ENCODE data around the gene MVD. TPM values are rescaled to one million over a fixed set of nuclear protein-coding genes. Genes with fewer than 3 reads are reported as not detected.

MVD gene
- total and polyA plus RNA-seq, 2 of the 4 experiments (the other 2 are of a cell fraction): 18.3 to 28.4 TPM

- Histone ChIP-seq H4K5ac (ENCODE audit: low read depth, low read length) (no peak overlapping the region), H2AK9ac (replicated peaks; ENCODE audit: low read depth, low read length, poor library complexity) (no peak overlapping the region), H3K9ac (ENCODE audit: low read depth, low read length) (no peak overlapping the region), H4K8ac (ENCODE audit: low read depth in 2 of 2, low read length in 2 of 2) (no peak overlapping the region), H2BK120ac (ENCODE audit: low read depth, low read length) (no peak overlapping the region), H3K27me3 (ENCODE audit: control insufficient read depth, insufficient read depth, low read length) (peaks cover 27% of the 10 kb centered on the region), H3K4me2 (ENCODE audit: low read depth, low read length) (no peak overlapping the region), H3K9me1 (ENCODE audit: insufficient read depth, low read length) (peaks cover 2% of the 10 kb centered on the region; the same call in 1 of the 2 replicates), H3K23ac (ENCODE audit: low read depth, low read length) (no peak overlapping the region), H3K4ac (ENCODE audit: low read depth, low read length) (no peak overlapping the region), H4K91ac (ENCODE audit: insufficient read depth, low read depth, low read length) (no peak overlapping the region), H2AK5ac (ENCODE audit: low read depth, low read length) (no peak overlapping the region), H2BK5ac (ENCODE audit: low read depth, low read length, poor library complexity, severe bottlenecking) (no peak overlapping the region), H2BK15ac (ENCODE audit: low read depth, low read length) (no peak overlapping the region), H3K79me1 (ENCODE audit: low read depth in 1 of 2, low read length in 2 of 2) (no peaks in the 10 kb centered on the region), H3K4me1 (ENCODE audit: control insufficient read depth, insufficient read depth, low read length) (peaks cover 8% of the 10 kb centered on the region), H3K18ac (ENCODE audit: low read depth, low read length) (no peak overlapping the region), H3K27ac (ENCODE audit: insufficient read depth, low read length) (no peak overlapping the region), H2BK20ac (ENCODE audit: low read depth, low read length) (no peak overlapping the region), H3K9me3 (ENCODE audit: control insufficient read depth, insufficient read depth, low read length) (no peaks in the 10 kb centered on the region), H2AFZ (replicated peaks; ENCODE audit: low read length, poor library complexity) (peak overlapping the region; percentile 51), H3K14ac (replicated peaks; ENCODE audit: low read depth, low read length) (no peak overlapping the region), H4K20me1 (ENCODE audit: insufficient read depth, low read length) (peaks cover 8% of the 10 kb centered on the region; the same call in 1 of the 2 replicates), H3K56ac (ENCODE audit: extremely low read depth, insufficient read depth, low read length) (no peak overlapping the region), H3K4me3 (ENCODE audit: insufficient read depth, low read depth, low read length) (no peak overlapping the region), H3K36me3 (ENCODE audit: control insufficient read depth, insufficient read depth, low read length) (peaks cover 3% of the 10 kb centered on the region; the same call in 1 of the 2 replicates)
- intact Hi-C loops (cut with micrococcal nuclease): no loop called here
- ChIA-PET CTCF (no interaction called here), POLR2A (ENCODE audit: unreplicated experiment) (no interaction called here)
- in situ Hi-C loops (cut with MboI; ENCODE audit: low sequenced_read_pairs): no loop called here
- TF ChIP-seq FOS (IDR thresholded peaks at IDR 0.05; ENCODE audit: low read depth, low read length) (no peak), POLR2A (IDR thresholded peaks at IDR 0.05; ENCODE audit: low read depth, low read length) (no peak), CTCF (conservative IDR thresholded peaks at IDR 0.05; ENCODE audit: low read depth, low read length) (no peak), RAD21 (IDR thresholded peaks at IDR 0.05; ENCODE audit: low read length) (no peak), USF2 (IDR thresholded peaks at IDR 0.05; ENCODE audit: low read depth, low read length) (no peak), MAFK (IDR thresholded peaks at IDR 0.05; ENCODE audit: low read depth, low read length) (no peak), CEBPB (IDR thresholded peaks at IDR 0.05; ENCODE audit: low read depth, low read length) (no peak)
- WGBS, 2 experiments (ENCODE audit: extremely low coverage in 2 of 2, insufficient read length in 1 of 2): 53% methylated on average over 34 of the region's 45 CpGs; no CpG with 5 or more reads in 1 of the 2 experiments
- DNase-seq (no peak), ATAC-seq (ENCODE audit: low read depth) (no peak)
- no TSS peak for BruUV-seq (replicated peaks)
- dilution Hi-C loops (cut with HindIII; ENCODE audit: low sequenced_read_pairs, unreplicated experiment): no loop called here
These were observed 23.5 kb downstream of the MVD start for GRCh38 chr16:88639231-88640038.
